Measurements from ENCODE around the gene RANBP9. TPM values are rescaled to one million over a fixed set of nuclear protein-coding genes. Genes with fewer than 3 reads are reported as not detected.

Gene RANBP9
- total RNA-seq, 1 donor from 2014 or later = 44.8 TPM

DNA sequence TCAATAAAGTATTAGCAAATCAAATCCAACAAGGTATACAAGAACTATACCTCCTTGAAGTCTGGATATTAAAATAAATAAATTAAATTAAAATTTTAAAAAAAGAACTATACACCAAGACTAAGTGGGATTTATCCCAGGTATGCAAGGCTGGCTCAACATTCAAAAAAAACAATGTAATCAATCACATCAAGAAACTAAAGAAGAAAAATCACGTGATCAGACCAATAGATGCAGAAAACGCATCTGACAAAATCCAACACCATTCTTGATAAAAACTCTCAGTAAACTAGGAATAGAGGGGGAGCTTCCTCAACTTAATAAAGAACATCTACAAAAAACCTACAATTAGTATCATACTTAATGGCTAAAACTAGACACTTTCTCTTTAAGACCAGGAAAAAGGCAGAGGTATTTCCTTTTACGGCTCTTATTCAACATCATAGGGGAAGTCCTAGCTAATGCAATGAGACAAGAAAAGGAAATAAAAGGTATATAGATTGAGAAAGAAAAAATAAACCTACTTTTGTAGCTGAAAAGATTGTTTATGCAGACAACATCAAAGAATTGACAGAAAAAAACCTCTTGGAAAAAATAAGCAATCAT is 35.0 kb downstream of the RANBP9 start:
- Histone ChIP-seq H3K4me2 (no peak overlapping the region), H3K4me1 (no peaks in the 10 kb centered on the region), H2AFZ (replicated peaks) (no peak overlapping the region), H3K4me3 (no peak overlapping the region), H3F3A (ENCODE audit: low read depth) (no peaks in the 10 kb centered on the region), H3K9ac (no peak overlapping the region), H4K20me1 (ENCODE audit: low read depth) (no peaks in the 10 kb centered on the region), H3K79me2 (ENCODE audit: low read depth) (peaks cover 100% of the 10 kb centered on the region), H3K9me3 (ENCODE audit: low read depth) (peaks cover 9% of the 10 kb centered on the region), H3K36me3 (peaks cover 11% of the 10 kb centered on the region), H3K27me3 (no peaks in the 10 kb centered on the region), H3K27ac (no peak overlapping the region)
- no peak for DNase-seq (ENCODE audit: low spot score)
- Mint-ChIP-seq H3K27me3 (ENCODE audit: insufficient read depth, low read depth) (peaks cover 4% of the 10 kb centered on the region), H3K9me3 (peaks cover 30% of the 10 kb centered on the region), H3K4me1 (no peaks in the 10 kb centered on the region), H3K27ac (no peak overlapping the region), H3K36me3 (peaks cover 38% of the 10 kb centered on the region), H3K4me3 (no peak overlapping the region)
- no peak for TF ChIP-seq EZH2phosphoT487 (IDR thresholded peaks at IDR 0.05)
- TF ChIP-seq EZH2 (IDR thresholded peaks at IDR 0.05) = no peak
- TF ChIP-seq, protein P1, sequence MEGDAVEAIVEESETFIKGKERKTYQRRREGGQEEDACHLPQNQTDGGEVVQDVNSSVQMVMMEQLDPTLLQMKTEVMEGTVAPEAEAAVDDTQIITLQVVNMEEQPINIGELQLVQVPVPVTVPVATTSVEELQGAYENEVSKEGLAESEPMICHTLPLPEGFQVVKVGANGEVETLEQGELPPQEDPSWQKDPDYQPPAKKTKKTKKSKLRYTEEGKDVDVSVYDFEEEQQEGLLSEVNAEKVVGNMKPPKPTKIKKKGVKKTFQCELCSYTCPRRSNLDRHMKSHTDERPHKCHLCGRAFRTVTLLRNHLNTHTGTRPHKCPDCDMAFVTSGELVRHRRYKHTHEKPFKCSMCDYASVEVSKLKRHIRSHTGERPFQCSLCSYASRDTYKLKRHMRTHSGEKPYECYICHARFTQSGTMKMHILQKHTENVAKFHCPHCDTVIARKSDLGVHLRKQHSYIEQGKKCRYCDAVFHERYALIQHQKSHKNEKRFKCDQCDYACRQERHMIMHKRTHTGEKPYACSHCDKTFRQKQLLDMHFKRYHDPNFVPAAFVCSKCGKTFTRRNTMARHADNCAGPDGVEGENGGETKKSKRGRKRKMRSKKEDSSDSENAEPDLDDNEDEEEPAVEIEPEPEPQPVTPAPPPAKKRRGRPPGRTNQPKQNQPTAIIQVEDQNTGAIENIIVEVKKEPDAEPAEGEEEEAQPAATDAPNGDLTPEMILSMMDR (IDR thresholded peaks at IDR 0.05) = no peak

DNA sequence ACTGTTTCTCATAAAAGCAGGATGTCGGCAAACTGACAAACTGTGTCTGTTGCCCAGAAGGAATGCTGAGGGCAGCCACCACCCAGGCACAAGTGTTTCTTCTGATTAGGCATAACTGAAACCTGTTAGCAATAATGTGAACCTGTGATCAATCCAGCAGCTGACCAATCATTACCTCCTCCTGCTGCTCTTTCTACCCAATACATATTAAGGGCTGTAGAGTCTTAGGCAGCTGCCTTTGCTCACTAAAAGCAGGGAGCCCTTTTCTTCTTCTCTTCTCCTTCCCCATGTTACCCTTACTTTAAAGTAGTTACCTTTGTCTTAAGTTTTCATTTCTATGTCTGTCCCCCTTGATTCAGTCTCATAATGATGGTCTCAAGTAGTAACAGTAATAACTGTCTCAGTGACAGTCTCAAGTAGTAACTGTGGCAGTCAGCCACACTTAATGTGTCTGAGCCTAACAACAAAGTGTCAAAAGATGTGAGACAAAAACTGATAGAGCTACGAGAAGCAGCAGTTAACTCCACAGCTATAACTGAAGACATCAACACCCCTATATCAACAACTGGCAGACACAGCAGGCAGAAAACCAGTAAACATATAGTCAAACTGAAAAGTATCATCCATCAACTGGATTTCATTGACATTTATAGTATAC is 37.0 kb downstream of the RANBP9 start:
- H3K4me3 ChIP-seq = no peak overlapping the region
- Mint-ChIP-seq H3K27ac (no peak overlapping the region), H3K27me3 (ENCODE audit: insufficient read depth, low read depth) (peaks cover 4% of the 10 kb centered on the region), H3K9me3 (peaks cover 31% of the 10 kb centered on the region), H3K36me3 (peaks cover 32% of the 10 kb centered on the region), H3K4me1 (no peaks in the 10 kb centered on the region), H3K4me3 (no peak overlapping the region)
- H3K4me2 ChIP-seq = no peak overlapping the region
- peaks cover 9% of the 10 kb centered on the region for H3K9me3 ChIP-seq (ENCODE audit: low read depth)
- no peaks in the 10 kb centered on the region for H3K4me1 ChIP-seq
- no peak overlapping the region for H3K27ac ChIP-seq
- no peak for TF ChIP-seq EZH2phosphoT487 (IDR thresholded peaks at IDR 0.05)
- TF ChIP-seq, protein P1 (IDR thresholded peaks at IDR 0.05) = no peak
- no peak for TF ChIP-seq EZH2 (IDR thresholded peaks at IDR 0.05)
- peaks cover 100% of the 10 kb centered on the region for H3K79me2 ChIP-seq (ENCODE audit: low read depth)
- H3K36me3 ChIP-seq = peaks cover 8% of the 10 kb centered on the region
- peaks cover under 1% of the 10 kb centered on the region for H3F3A ChIP-seq (ENCODE audit: low read depth)
- DNase-seq (ENCODE audit: low spot score) = no peak
- H3K27me3 ChIP-seq = no peaks in the 10 kb centered on the region
- no peak overlapping the region for H3K9ac ChIP-seq
- no peak overlapping the region for H2AFZ ChIP-seq (replicated peaks)
- H4K20me1 ChIP-seq (ENCODE audit: low read depth) = no peaks in the 10 kb centered on the region

DNA sequence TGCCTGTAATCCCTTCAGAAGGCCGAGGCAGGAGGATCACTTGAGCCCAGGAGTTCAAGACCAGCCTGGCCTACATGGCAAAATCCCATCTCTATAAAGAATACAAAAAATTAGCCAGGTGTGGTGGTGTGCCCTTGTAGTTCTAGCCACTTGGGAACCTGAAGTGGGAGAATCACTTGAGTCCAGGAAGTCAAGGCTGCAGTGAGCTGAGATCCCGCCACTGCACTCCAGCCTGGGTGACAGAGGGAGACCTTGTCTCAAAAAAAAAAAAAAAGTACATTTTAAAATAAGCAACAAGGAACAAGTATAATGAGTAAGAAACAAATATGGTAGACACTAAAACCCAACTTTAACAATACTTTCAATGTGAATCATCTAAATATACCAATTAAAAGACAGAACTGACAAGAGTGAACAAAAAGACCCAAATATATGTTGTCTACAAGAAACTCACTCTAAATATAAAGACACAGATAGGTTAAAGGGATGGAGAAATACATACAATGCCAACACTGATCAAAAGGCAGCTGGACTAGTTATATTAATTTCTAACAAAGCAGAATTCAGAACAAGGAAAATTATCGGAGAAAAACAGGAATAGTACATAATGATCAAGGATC is 37.7 kb downstream of the RANBP9 start:
- H3K27ac ChIP-seq = no peak overlapping the region
- H3K27me3 ChIP-seq = no peaks in the 10 kb centered on the region
- H3F3A ChIP-seq (ENCODE audit: low read depth) = peaks cover 5% of the 10 kb centered on the region
- no peak overlapping the region for H3K4me2 ChIP-seq
- TF ChIP-seq EZH2 (IDR thresholded peaks at IDR 0.05) (no peak), EZH2phosphoT487 (IDR thresholded peaks at IDR 0.05) (no peak)
- TF ChIP-seq, protein P1 (IDR thresholded peaks at IDR 0.05) = no peak
- H3K9ac ChIP-seq = no peak overlapping the region
- Mint-ChIP-seq H3K36me3 (peaks cover 36% of the 10 kb centered on the region), H3K9me3 (peaks cover 35% of the 10 kb centered on the region), H3K4me1 (no peaks in the 10 kb centered on the region), H3K4me3 (no peak overlapping the region), H3K27ac (no peak overlapping the region), H3K27me3 (ENCODE audit: insufficient read depth, low read depth) (peaks cover 3% of the 10 kb centered on the region)
- no peaks in the 10 kb centered on the region for H4K20me1 ChIP-seq (ENCODE audit: low read depth)
- no peak overlapping the region for H2AFZ ChIP-seq (replicated peaks)
- H3K4me1 ChIP-seq = no peaks in the 10 kb centered on the region
- H3K79me2 ChIP-seq (ENCODE audit: low read depth) = peaks cover 100% of the 10 kb centered on the region
- no peak for DNase-seq (ENCODE audit: low spot score)
- H3K9me3 ChIP-seq (ENCODE audit: low read depth) = peaks cover 9% of the 10 kb centered on the region
- no peak overlapping the region for H3K4me3 ChIP-seq
- H3K36me3 ChIP-seq = peaks cover 7% of the 10 kb centered on the region

Measured in neural progenitor cell (in vitro differentiated cells).